Keratinocyte (primary cell): ENCODE data around the gene CIAPIN1.

Experiments
- CTCF ChIP-seq, 3 experiments: IDR thresholded peaks in 1 of 3; conservative IDR thresholded peaks in 1 of 3; optimal IDR thresholded peaks in 1 of 3; 2 replicates in 2 of 3; 3 replicates in 1 of 3; pipeline versions ENCODE3 to v1.5.1; 2011; ENCODE audit warnings: low read length in 3 of 3, mild to moderate bottlenecking in 3 of 3, moderate library complexity in 2 of 3, control low read depth in 1 of 3, inconsistent platforms in 1 of 3; ENCODE audit not compliant: insufficient read depth in 2 of 3; ENCODE audit errors: extremely low read depth in 1 of 3
- EZH2 ChIP-seq: IDR thresholded peaks from one replicate; pipeline ENCODE4 v1.6.1; 2012; ENCODE audit warnings: inconsistent platforms, mild to moderate bottlenecking, low read length, moderate library complexity

GRCh38 chr16:57394444-57394843 is 52.7 kb downstream of the CIAPIN1 start:
- no peak for TF ChIP-seq EZH2
- TF ChIP-seq CTCF (optimal IDR thresholded peaks at IDR 0.05 in 1 of 3, IDR thresholded peaks at IDR 0.05 in 1 of 3, conservative IDR thresholded peaks at IDR 0.05 in 1 of 3; ENCODE audit: extremely low read depth in 1 of 3, insufficient read depth in 2 of 3, low read length in 3 of 3), result no peak
